Right atrium auricular region (tissue), 2 donors: ENCODE results near the gene CDC16. TPM values are rescaled to one million over a fixed set of nuclear protein-coding genes. Genes with fewer than 3 reads are reported as not detected.
"Not testable (repeated sequence)": the region's sequence is repeated elsewhere in the genome, so short reads cannot be mapped to it uniquely, and the experiment has no call there.

ENCODE experiments used
- DNase-seq: peaks from one replicate; pipeline ENCODE4 v3.0.0-alpha.2; 2019; ENCODE audit warnings: low spot score
- H3K27ac ChIP-seq, 2 donors: fragments of 200-600 bp; sonication (generic); 1 replicate in 1 of 2; 2 replicates in 1 of 2; pipeline ENCODE4 v1.5.1; 2016 to 2019
- H3K27me3 ChIP-seq, 2 donors: fragments of 200-600 bp; sonication (generic); one replicate each; pipeline versions ENCODE4 v1.5.1 to v1.6.0; 2017 to 2019
- H3K36me3 ChIP-seq: fragments of 200-600 bp; sonication (generic); one replicate; pipeline ENCODE4 v1.5.1; 2016
- H3K4me1 ChIP-seq, 2 donors: fragments of 200-600 bp; sonication (generic); one replicate each; pipeline versions ENCODE4 v1.5.1 to v1.6.0; 2017 to 2019
- H3K4me3 ChIP-seq, 2 donors: fragments of 200-600 bp; sonication (generic); 1 replicate in 1 of 2; 2 replicates in 1 of 2; pipeline ENCODE4 v1.5.1; 2017 to 2019; ENCODE audit warnings: mild to moderate bottlenecking in 1 of 2, moderate library complexity in 1 of 2
- H3K9me3 ChIP-seq, 2 donors: fragments of 200-600 bp; sonication (generic); one replicate each; pipeline ENCODE4 v1.5.1; 2019
- CTCF ChIP-seq, 2 donors: fragments of 200-600 bp; sonication (generic); IDR thresholded peaks; one replicate each; pipeline ENCODE4 v1.5.1; 2019; ENCODE audit warnings: antibody characterized with exemption in 2 of 2
- total RNA-seq, 2 donors: library from RNA; depleted of rRNA; stranded (reverse); fragments of >200 nt; gene quantifications; one replicate each; pipeline ENCODE4 v1.1.0, GENCODE V29; 2016

CDC16 gene
- total RNA-seq = 10 to 100 TPM; 21.1 to 31.8 TPM

- H3K27ac ChIP-seq = peak within 1 kb of the TSS; percentile 79 to 90
- peak within 1 kb of the TSS; percentile 86 for H3K4me3 ChIP-seq
- H3K9me3 ChIP-seq = no peaks in the 10 kb centered on the region
- no peaks in the 10 kb centered on the region for H3K27me3 ChIP-seq
- peaks cover 0 to 15% of the 10 kb centered on the region in 2 donors for H3K4me1 ChIP-seq
- TF ChIP-seq CTCF (IDR thresholded peaks at IDR 0.05) = peak in 1 of 2 donors; percentile 43
- DNase-seq = peak; percentile 95
- H3K36me3 ChIP-seq = peaks cover 25% of the 10 kb centered on the region
These were observed at the start of gene CDC16 for GRCh38 chr13:114234645-114235421. Gene CDC16 (plus strand): TSS chr13:114234897. CDS start chr13:114235085, 188 bp downstream.

- Histone ChIP-seq H3K4me3 (no peak overlapping the region), H3K27ac (no peak overlapping the region), H3K36me3 (no peaks in the 10 kb centered on the region), H3K9me3 (no peaks in the 10 kb centered on the region), H3K27me3 (no peaks in the 10 kb centered on the region), H3K4me1 (peaks cover 0 to 7% of the 10 kb centered on the region in 2 donors)
- no peak for TF ChIP-seq CTCF (IDR thresholded peaks at IDR 0.05)
- DNase-seq = no peak
These were observed 49.3 kb upstream of the CDC16 start for GRCh38 chr13:114185182-114185971.

GRCh38 chr13:114194853-114195252 lies 39.8 kb upstream of the CDC16 start:
- no peaks in the 10 kb centered on the region for H3K4me1 ChIP-seq
- DNase-seq = no peak
- no peaks in the 10 kb centered on the region for H3K9me3 ChIP-seq
- no peak for TF ChIP-seq CTCF (IDR thresholded peaks at IDR 0.05)
- H3K4me3 ChIP-seq = no peak overlapping the region
- H3K27me3 ChIP-seq = no peaks in the 10 kb centered on the region
- H3K36me3 ChIP-seq = no peaks in the 10 kb centered on the region
- no peak overlapping the region for H3K27ac ChIP-seq

GRCh38 chr13:114196629-114197028 lies 38.1 kb upstream of the CDC16 start:
- Histone ChIP-seq H3K36me3 (no peaks in the 10 kb centered on the region), H3K4me1 (no peaks in the 10 kb centered on the region), H3K4me3 (no peak overlapping the region), H3K27ac (no peak overlapping the region), H3K27me3 (no peaks in the 10 kb centered on the region), H3K9me3 (no peaks in the 10 kb centered on the region)
- TF ChIP-seq CTCF (IDR thresholded peaks at IDR 0.05) = no peak
- DNase-seq = no peak

GRCh38 chr13:114198556-114198955 lies 36.1 kb upstream of the CDC16 start:
- Histone ChIP-seq H3K4me1 (no peaks in the 10 kb centered on the region), H3K9me3 (no peaks in the 10 kb centered on the region), H3K27me3 (no peaks in the 10 kb centered on the region), H3K27ac (no peak overlapping the region), H3K4me3 (no peak overlapping the region), H3K36me3 (no peaks in the 10 kb centered on the region)
- DNase-seq = no peak
- no peak for TF ChIP-seq CTCF (IDR thresholded peaks at IDR 0.05)

- H3K9me3 ChIP-seq, H3K4me3 ChIP-seq, H3K27me3 ChIP-seq, DNase-seq, H3K27ac ChIP-seq, H3K4me1 ChIP-seq, H3K36me3 ChIP-seq: not testable (repeated sequence)
These were observed 35.2 kb upstream of the CDC16 start for GRCh38 chr13:114199526-114199925.
